CD4-positive, alpha-beta T cell (primary cell): ENCODE data around the gene SLC12A7. TPM values are rescaled to one million over a fixed set of nuclear protein-coding genes. Genes with fewer than 3 reads are reported as not detected.

Experiments used
- ATAC-seq: fragments of 200-7000 bp; cut with Tn5 transposase; one replicate; pipeline ENCODE4 v1.10.0; 2022; ENCODE audit warnings: mild to moderate bottlenecking; ENCODE audit not compliant: poor library complexity
- CTCF ChIA-PET: fragments of 350-600 bp; sonication (Branson Sonifier 250); formaldehyde crosslinking; loops from one replicate; lab custom pipeline; 2021; ENCODE audit warnings: antibody characterized with exemption, inconsistent platforms; lab: Charles Lee
- POLR2A ChIA-PET: fragments of 350-600 bp; sonication (Branson Sonifier 250); formaldehyde crosslinking; loops from one replicate; lab custom pipeline; 2021; ENCODE audit warnings: antibody characterized with exemption, inconsistent platforms; lab: Charles Lee
- DNase-seq, 14 experiments: peaks; one replicate each; pipeline ENCODE4 v3.0.0-alpha.2; 2013 to 2020; ENCODE audit warnings: mixed read lengths in 2 of 14
- H3K27ac ChIP-seq, 2 donors: one replicate each; pipeline versions ENCODE4 v1.5.1 to v1.7.0; 2013; ENCODE audit warnings: low read length in 2 of 2, low read depth in 1 of 2, mild to moderate bottlenecking in 1 of 2
- H3K27me3 ChIP-seq, 2 experiments: 1 replicate in 1 of 2; 2 replicates in 1 of 2; pipeline versions ENCODE4 v1.6.1 to v1.7.0; 2013; ENCODE audit warnings: low read length in 2 of 2, control low read depth in 1 of 2, mild to moderate bottlenecking in 1 of 2, moderate library complexity in 1 of 2; ENCODE audit not compliant: insufficient read depth in 2 of 2, control insufficient read depth in 1 of 2
- H3K36me3 ChIP-seq: one replicate; pipeline ENCODE4 v1.6.1; 2013; ENCODE audit warnings: low read length, control low read depth; ENCODE audit not compliant: insufficient read depth
- H3K4me1 ChIP-seq: one replicate; pipeline ENCODE4 v1.6.1; 2013; ENCODE audit warnings: low read length, control low read depth; ENCODE audit not compliant: insufficient read depth
- H3K4me3 ChIP-seq: one replicate; pipeline ENCODE4 v1.5.1; 2013; ENCODE audit warnings: mild to moderate bottlenecking, low read length, moderate library complexity
- H3K9me3 ChIP-seq, 2 experiments: 1 replicate in 1 of 2; 2 replicates in 1 of 2; pipeline versions ENCODE4 v1.6.1 to v1.7.0; 2013; ENCODE audit warnings: low read length in 2 of 2, mild to moderate bottlenecking in 2 of 2, control low read depth in 1 of 2, moderate library complexity in 1 of 2; ENCODE audit not compliant: control insufficient read depth in 1 of 2, insufficient read depth in 1 of 2
- H3K27ac Mint-ChIP-seq: one replicate; pipeline ENCODE4 v1.8.0; 2020; ENCODE audit warnings: mixed read lengths
- H3K27me3 Mint-ChIP-seq: one replicate; pipeline ENCODE4 v1.8.0; 2021; ENCODE audit warnings: mixed read lengths
- H3K36me3 Mint-ChIP-seq: one replicate; pipeline ENCODE4 v1.8.0; 2021; ENCODE audit warnings: low read depth, mixed read lengths
- H3K4me1 Mint-ChIP-seq: one replicate; pipeline ENCODE4 v1.8.0; 2021; ENCODE audit warnings: low read depth, mixed read lengths
- H3K4me3 Mint-ChIP-seq: one replicate; pipeline ENCODE4 v1.8.0; 2020; ENCODE audit warnings: mild to moderate bottlenecking, mixed read lengths
- H3K9me3 Mint-ChIP-seq: one replicate; pipeline ENCODE4 v1.8.0; 2020; ENCODE audit warnings: mixed read lengths
- intact Hi-C, 2 experiments: fragments of 100-400 bp; cut with DNase I in 1 of 2; cut with micrococcal nuclease in 1 of 2; formaldehyde crosslinking; loops; one replicate each; pipeline versions ENCODE4 v1.15.1 to v1.9.0; 2023 to 2025; cut with DNase I, micrococcal nuclease
- total RNA-seq, 174 experiments: library from RNA in 2 of 174; stranded (reverse) in 2 of 174; gene quantifications; one replicate each; pipeline ENCODE4 v1.2.3 and lab custom pipeline; 2021 to 2026
- TF ChIP-seq, protein P1 (sequence below): fragments of 200-600 bp; IDR thresholded peaks from one replicate; pipeline ENCODE4 v1.8.0; 2022; ENCODE audit warnings: antibody characterized with exemption, mild to moderate bottlenecking

The SLC12A7 gene
- total RNA-seq, 2 experiments from 2014 or later: 47.9 to 51.7 TPM

DNA sequence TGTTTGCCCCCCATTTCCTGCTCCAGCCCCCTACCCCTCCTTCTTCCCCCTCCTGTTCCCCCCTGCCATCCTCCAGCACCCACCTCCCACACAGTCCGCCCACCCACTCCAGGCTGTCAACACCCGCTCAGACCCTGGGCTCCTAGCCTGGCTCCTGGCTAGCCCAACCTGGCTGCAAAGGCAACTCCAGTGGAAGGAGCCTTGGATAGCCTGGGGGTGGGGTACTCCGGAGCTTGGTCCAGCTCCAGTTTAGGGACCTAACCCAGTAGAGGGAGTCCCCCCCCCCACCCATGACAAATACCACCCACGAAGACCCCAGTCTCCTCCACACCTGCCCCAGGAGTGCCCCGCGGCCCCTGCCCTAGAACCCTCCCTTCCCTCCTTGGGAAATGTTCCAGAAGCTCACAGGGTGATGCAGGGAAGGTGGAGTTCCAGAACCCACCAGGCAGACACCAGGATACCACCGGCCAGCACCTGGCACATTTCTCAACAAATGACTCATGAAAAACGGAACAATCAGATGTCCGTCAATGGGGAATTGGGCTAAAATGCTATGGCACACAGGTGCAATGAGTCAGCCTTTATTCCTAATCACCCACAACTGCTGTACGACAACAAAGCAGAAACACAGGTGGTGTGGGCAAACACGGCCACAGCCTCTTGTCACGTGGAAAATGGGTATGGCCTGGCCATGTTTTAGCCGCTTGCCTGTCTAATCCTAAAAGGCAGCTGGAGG, 901 bp upstream of the SLC12A7 start:
- Mint-ChIP-seq H3K36me3 (peaks cover 3% of the 10 kb centered on the region), H3K4me3 (peak overlapping the region; percentile 84), H3K4me1 (peaks cover 26% of the 10 kb centered on the region), H3K27me3 (no peaks in the 10 kb centered on the region), H3K9me3 (no peaks in the 10 kb centered on the region), H3K27ac (no peak overlapping the region)
- no peaks in the 10 kb centered on the region for H3K9me3 ChIP-seq
- DNase-seq: peak in 1 of 14 experiments; percentile 46
- peaks cover 4% of the 10 kb centered on the region for H3K36me3 ChIP-seq
- peaks cover 39% of the 10 kb centered on the region for H3K4me1 ChIP-seq
- no peak overlapping the region for H3K27ac ChIP-seq
- no peak for ATAC-seq
- CTCF ChIA-PET: no interaction called here
- H3K4me3 ChIP-seq: no peak overlapping the region
- POLR2A ChIA-PET: no interaction called here
- intact Hi-C loops: no loop called here
- TF ChIP-seq, protein P1, sequence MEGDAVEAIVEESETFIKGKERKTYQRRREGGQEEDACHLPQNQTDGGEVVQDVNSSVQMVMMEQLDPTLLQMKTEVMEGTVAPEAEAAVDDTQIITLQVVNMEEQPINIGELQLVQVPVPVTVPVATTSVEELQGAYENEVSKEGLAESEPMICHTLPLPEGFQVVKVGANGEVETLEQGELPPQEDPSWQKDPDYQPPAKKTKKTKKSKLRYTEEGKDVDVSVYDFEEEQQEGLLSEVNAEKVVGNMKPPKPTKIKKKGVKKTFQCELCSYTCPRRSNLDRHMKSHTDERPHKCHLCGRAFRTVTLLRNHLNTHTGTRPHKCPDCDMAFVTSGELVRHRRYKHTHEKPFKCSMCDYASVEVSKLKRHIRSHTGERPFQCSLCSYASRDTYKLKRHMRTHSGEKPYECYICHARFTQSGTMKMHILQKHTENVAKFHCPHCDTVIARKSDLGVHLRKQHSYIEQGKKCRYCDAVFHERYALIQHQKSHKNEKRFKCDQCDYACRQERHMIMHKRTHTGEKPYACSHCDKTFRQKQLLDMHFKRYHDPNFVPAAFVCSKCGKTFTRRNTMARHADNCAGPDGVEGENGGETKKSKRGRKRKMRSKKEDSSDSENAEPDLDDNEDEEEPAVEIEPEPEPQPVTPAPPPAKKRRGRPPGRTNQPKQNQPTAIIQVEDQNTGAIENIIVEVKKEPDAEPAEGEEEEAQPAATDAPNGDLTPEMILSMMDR: no peak
- no peaks in the 10 kb centered on the region for H3K27me3 ChIP-seq

DNA sequence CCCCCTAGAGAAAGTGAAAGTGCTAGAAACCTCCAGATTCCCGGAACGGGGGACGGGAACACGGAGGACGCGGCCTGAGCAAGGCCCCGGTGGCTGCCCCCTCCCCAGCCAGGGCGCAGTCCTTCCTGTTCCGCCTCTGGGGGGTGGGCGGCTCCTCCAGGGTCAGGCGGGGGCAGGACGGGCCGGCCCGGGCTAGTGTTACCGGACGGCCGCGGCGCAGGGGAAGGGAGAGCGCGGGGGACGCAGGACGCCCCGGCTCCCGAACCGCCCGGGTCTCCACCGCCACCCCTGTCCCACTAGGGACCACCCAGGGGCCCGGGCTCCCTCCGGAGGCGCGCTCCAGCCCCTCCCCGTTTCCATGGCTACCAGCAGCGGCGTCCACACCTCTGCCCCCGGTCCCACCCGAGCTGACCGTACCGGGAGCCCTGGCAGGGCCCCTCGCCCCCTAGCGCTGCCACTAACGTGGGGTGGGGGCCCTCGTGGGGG, 579 bp downstream of the SLC12A7 start:
- H3K36me3 ChIP-seq: peaks cover 4% of the 10 kb centered on the region
- peaks cover 54% of the 10 kb centered on the region for H3K4me1 ChIP-seq
- H3K27me3 Mint-ChIP-seq: no peaks in the 10 kb centered on the region
- ATAC-seq (peak; percentile 15), DNase-seq (peak in 4 of 14 experiments; percentile 24 to 62 (median 32))
- TF ChIP-seq, protein P1: no peak
- H3K36me3 Mint-ChIP-seq: peaks cover 9% of the 10 kb centered on the region
- H3K4me1 Mint-ChIP-seq: peaks cover 41% of the 10 kb centered on the region
- H3K4me3 Mint-ChIP-seq: peak overlapping the region; percentile 93
- no peaks in the 10 kb centered on the region for H3K27me3 ChIP-seq
- H3K4me3 ChIP-seq: peak overlapping the region; percentile 66
- peak overlapping the region; percentile 92 for H3K27ac Mint-ChIP-seq
- no peaks in the 10 kb centered on the region for H3K9me3 ChIP-seq
- intact Hi-C loops: no loop called here
- H3K27ac ChIP-seq: peak overlapping the region in 1 of 2 donors; percentile 65
- no peaks in the 10 kb centered on the region for H3K9me3 Mint-ChIP-seq
- ChIA-PET POLR2A (interaction anchor here (0.6 kb wide), 1 partner anchor 18 kb away, joined by 3 read pairs; no protein-coding TSS in a partner anchor), CTCF (no interaction called here)

DNA sequence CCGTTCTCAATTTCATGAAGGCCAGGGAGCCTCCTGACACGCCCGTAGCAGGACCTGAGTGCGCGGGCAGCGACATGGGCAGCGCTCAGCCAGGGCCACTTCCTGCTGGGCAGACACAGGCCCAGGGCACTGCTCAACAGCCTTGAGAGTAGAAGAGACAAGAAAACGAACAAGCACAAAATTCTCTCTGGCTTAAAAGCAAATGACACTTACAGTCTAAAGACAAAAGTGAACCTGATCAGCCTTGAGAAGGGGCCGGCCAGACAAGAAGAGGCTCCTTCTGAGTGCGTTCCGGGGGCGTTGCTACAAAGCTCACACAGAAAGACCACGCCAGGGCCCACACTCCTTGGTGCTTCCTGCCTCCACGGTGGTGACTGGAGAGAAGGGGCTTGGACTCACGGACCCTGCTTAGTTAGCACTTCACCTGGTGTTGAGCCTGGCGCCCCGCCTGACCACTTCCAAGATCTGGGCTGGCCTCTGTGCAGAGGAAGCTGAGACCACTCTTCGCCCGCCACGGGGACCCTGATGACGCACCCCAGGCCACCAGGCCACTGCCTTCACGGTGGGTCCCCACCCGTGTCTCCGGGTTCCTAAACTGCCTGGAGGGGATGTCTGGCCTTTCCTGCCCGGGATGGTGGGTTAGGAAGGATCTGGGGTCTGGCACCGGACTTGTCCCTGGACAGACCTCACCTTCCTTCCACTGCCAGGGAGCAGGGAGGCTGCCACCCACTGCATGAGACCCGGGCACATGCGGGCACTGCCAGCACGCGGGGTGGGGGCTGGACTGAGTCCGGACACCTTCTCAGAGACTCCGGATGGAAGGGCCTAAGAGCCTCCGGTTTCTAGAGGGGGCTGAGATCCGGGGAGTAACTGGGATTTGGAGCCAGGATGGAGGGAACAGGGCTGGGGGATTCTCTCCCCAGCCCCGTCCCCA, 1.3 kb downstream of the SLC12A7 start:
- ATAC-seq: no peak

More for the DNA sequence above, 1.3 kb downstream of the SLC12A7 start:
- Histone ChIP-seq H3K36me3 (peaks cover 4% of the 10 kb centered on the region), H3K9me3 (no peaks in the 10 kb centered on the region), H3K4me1 (peaks cover 61% of the 10 kb centered on the region), H3K27ac (peak overlapping the region in 1 of 2 donors; percentile 65), H3K4me3 (peak overlapping the region; percentile 66), H3K27me3 (no peaks in the 10 kb centered on the region)
- H3K36me3 Mint-ChIP-seq: peaks cover 14% of the 10 kb centered on the region
- TF ChIP-seq, protein P1: no peak
- intact Hi-C loops: no loop called here
- ChIA-PET CTCF (interaction anchor here (1.3 kb wide), 1 partner anchor 30 kb away, joined by 3 read pairs; no protein-coding TSS in a partner anchor), POLR2A (interaction anchor here (0.6 kb wide), 1 partner anchor 19 kb away, joined by 3 read pairs; no protein-coding TSS in a partner anchor)
- no peaks in the 10 kb centered on the region for H3K27me3 Mint-ChIP-seq
- peak in 2 of 14 experiments; percentile 13 to 52 for DNase-seq
- peaks cover 47% of the 10 kb centered on the region for H3K4me1 Mint-ChIP-seq
- H3K27ac Mint-ChIP-seq: peak overlapping the region; percentile 92
- no peaks in the 10 kb centered on the region for H3K9me3 Mint-ChIP-seq
- peak overlapping the region; percentile 93 for H3K4me3 Mint-ChIP-seq
